Liver (tissue), 9 donors: ENCODE results near the gene VTN. TPM values are rescaled to one million over a fixed set of nuclear protein-coding genes. Genes with fewer than 3 reads are reported as not detected.
A peak's percentile ranks its signal among the peaks of the same experiment; 100 is the strongest.

ENCODE experiments used
- DNase-seq: peaks from one replicate; pipeline ENCODE4 v3.0.0-alpha.2; 2017; ENCODE audit warnings: low spot score
- H3K27ac ChIP-seq, 2 donors: one replicate each; pipeline ENCODE4 v1.7.0; 2013; ENCODE audit warnings: inconsistent platforms in 2 of 2, low read length in 2 of 2, control low read depth in 1 of 2, low read depth in 1 of 2, mild to moderate bottlenecking in 1 of 2
- H3K27me3 ChIP-seq, 4 donors: one replicate each; pipeline versions ENCODE4 v1.6.1 to v1.7.0; 2013; ENCODE audit warnings: low read length in 3 of 4, inconsistent platforms in 1 of 4, mild to moderate bottlenecking in 1 of 4, moderate library complexity in 1 of 4; ENCODE audit not compliant: control insufficient read depth in 4 of 4, insufficient read depth in 4 of 4
- H3K36me3 ChIP-seq, 4 donors: one replicate each; pipeline versions ENCODE4 v1.6.1 to v1.7.0; 2013; ENCODE audit warnings: low read length in 3 of 4, mild to moderate bottlenecking in 3 of 4, low read depth in 1 of 4, moderate library complexity in 1 of 4; ENCODE audit not compliant: control insufficient read depth in 4 of 4, insufficient read depth in 3 of 4
- H3K4me1 ChIP-seq, 4 donors: one replicate each; pipeline versions ENCODE4 v1.6.1 to v1.7.0; 2013; ENCODE audit warnings: low read length in 3 of 4, mild to moderate bottlenecking in 3 of 4, moderate library complexity in 1 of 4; ENCODE audit not compliant: control insufficient read depth in 4 of 4, insufficient read depth in 4 of 4
- H3K4me3 ChIP-seq, 3 donors: one replicate each; pipeline versions ENCODE4 v1.6.1 to v1.7.0; 2013; ENCODE audit warnings: low read length in 3 of 3, control low read depth in 1 of 3, low read depth in 1 of 3, mild to moderate bottlenecking in 1 of 3
- H3K9ac ChIP-seq, 2 donors: one replicate each; pipeline ENCODE4 v1.7.0; 2013; ENCODE audit warnings: low read length in 2 of 2, mild to moderate bottlenecking in 2 of 2, moderate library complexity in 2 of 2, control low read depth in 1 of 2, low read depth in 1 of 2
- H3K9me3 ChIP-seq, 4 donors: one replicate each; pipeline versions ENCODE4 v1.6.1 to v1.7.0; 2013; ENCODE audit warnings: low read length in 3 of 4; ENCODE audit not compliant: control insufficient read depth in 4 of 4
- ATF3 ChIP-seq: IDR thresholded peaks from 2 replicates; pipeline ENCODE4 v1.6.1; 2016; ENCODE audit warnings: antibody characterized with exemption
- CTCF ChIP-seq: fragments of 150-350 bp; IDR thresholded peaks from 2 replicates; pipeline ENCODE4 v1.5.1; 2017; ENCODE audit warnings: improper control_type of control experiment, low read depth, low read length; ENCODE audit not compliant: missing input control
- EGR1 ChIP-seq, 2 donors: IDR thresholded peaks; 2 replicates each; pipeline ENCODE4 v1.6.1; 2016 to 2018; ENCODE audit warnings: antibody characterized with exemption in 2 of 2, low read depth in 2 of 2
- FOXA1 ChIP-seq: IDR thresholded peaks from 2 replicates; pipeline ENCODE4 v1.6.1; 2016; ENCODE audit warnings: antibody characterized with exemption
- FOXA2 ChIP-seq: IDR thresholded peaks from 2 replicates; pipeline ENCODE4 v1.6.1; 2016; ENCODE audit warnings: antibody characterized with exemption
- GABPA ChIP-seq, 2 donors: IDR thresholded peaks in 1 of 2; conservative IDR thresholded peaks in 1 of 2; 2 replicates each; pipeline ENCODE4 v1.6.1; 2016; ENCODE audit warnings: antibody characterized with exemption in 2 of 2, mild to moderate bottlenecking in 1 of 2, moderate library complexity in 1 of 2
- HNF4A ChIP-seq, 2 donors: conservative IDR thresholded peaks; 2 replicates each; pipeline ENCODE4 v1.6.1; 2016; ENCODE audit warnings: antibody characterized with exemption in 2 of 2, mild to moderate bottlenecking in 2 of 2
- HNF4G ChIP-seq: IDR thresholded peaks from 2 replicates; pipeline ENCODE4 v1.6.1; 2016; ENCODE audit warnings: antibody characterized with exemption
- JUND ChIP-seq, 2 donors: IDR thresholded peaks; 2 replicates each; pipeline ENCODE4 v1.6.1; 2016; ENCODE audit warnings: antibody characterized with exemption in 2 of 2
- MAX ChIP-seq: IDR thresholded peaks from 2 replicates; pipeline ENCODE4 v1.6.1; 2016; ENCODE audit warnings: antibody characterized with exemption
- NR2F2 ChIP-seq: IDR thresholded peaks from 2 replicates; pipeline ENCODE4 v1.6.1; 2016; ENCODE audit warnings: antibody characterized with exemption
- RAD21 ChIP-seq, 2 donors: IDR thresholded peaks; 2 replicates each; pipeline ENCODE4 v1.6.1; 2016; ENCODE audit warnings: antibody characterized with exemption in 2 of 2, mild to moderate bottlenecking in 2 of 2
- REST ChIP-seq: IDR thresholded peaks from 2 replicates; pipeline ENCODE4 v1.6.1; 2016; ENCODE audit warnings: antibody characterized with exemption, mild to moderate bottlenecking
- RXRA ChIP-seq, 2 donors: IDR thresholded peaks; 2 replicates each; pipeline ENCODE4 v1.6.1; 2017 to 2018; ENCODE audit warnings: antibody characterized with exemption in 2 of 2, mild to moderate bottlenecking in 1 of 2
- SP1 ChIP-seq: IDR thresholded peaks from 2 replicates; pipeline ENCODE4 v1.6.1; 2018; ENCODE audit warnings: antibody characterized with exemption, mild to moderate bottlenecking
- TAF1 ChIP-seq: conservative IDR thresholded peaks from 2 replicates; pipeline ENCODE4 v1.6.1; 2016; ENCODE audit warnings: antibody characterized with exemption, mild to moderate bottlenecking
- YY1 ChIP-seq: IDR thresholded peaks from 2 replicates; pipeline ENCODE4 v1.6.1; 2016; ENCODE audit warnings: antibody characterized with exemption, mild to moderate bottlenecking
- ZBTB33 ChIP-seq: IDR thresholded peaks from 2 replicates; pipeline ENCODE4 v1.6.1; 2016; ENCODE audit warnings: antibody characterized with exemption
- whole genome bisulfite sequencing: extraction: QIAGEN DNeasy Blood & Tissue Kit; methylation state at CpG from one replicate; pipeline ENCODE4 v1.1.7; 2013; 5-methylcytosine and 5-hydroxymethylcytosine counted together
- polyA plus RNA-seq, 2 donors: library from polyadenylated mRNA; stranded (reverse) in 1 of 2; unstranded in 1 of 2; fragments of 200-250 nt in 1 of 2; fragments of >200 nt in 1 of 2; fragmentation: Nextera tagmentation in 1 of 2; extraction: Ambion mirVana in 1 of 2; gene quantifications; one replicate each; pipeline versions ENCODE4 v1.2.1 to v1.2.3, GENCODE V29; 2013 to 2015
- total RNA-seq, 2 donors: library from RNA; depleted of rRNA; stranded (reverse); fragments of >200 nt; gene quantifications; one replicate each; pipeline ENCODE4 v1.2.3, GENCODE V29; 2014
- donor health status: healthy.
- donor health status: healthy.
- donor health status: healthy.
- donor health status: healthy.
- donor health status: healthy.

The VTN gene
- total and polyA plus RNA-seq, 4 donors: 1,668 to 4,059 (median 3,520) TPM

- H3K9me3 ChIP-seq: no peaks in the 10 kb centered on the region
- no peak for TF ChIP-seq SP1
- no peak for TF ChIP-seq RAD21 (IDR thresholded peaks at IDR 0.05)
- no peak for TF ChIP-seq CTCF
- TF ChIP-seq ZBTB33: no peak
- no peak for TF ChIP-seq EGR1 (IDR thresholded peaks at IDR 0.05; ENCODE audit: low read depth in 2 of 2)
- no peak for TF ChIP-seq JUND (IDR thresholded peaks at IDR 0.05)
- TF ChIP-seq FOXA1: no peak
- TF ChIP-seq GABPA (IDR thresholded peaks at IDR 0.05 in 1 of 2, conservative IDR thresholded peaks at IDR 0.05 in 1 of 2): no peak
- TF ChIP-seq HNF4G: no peak
- no peak for TF ChIP-seq YY1
- no peak for TF ChIP-seq RXRA (IDR thresholded peaks at IDR 0.05)
- no peak for TF ChIP-seq MAX
- TF ChIP-seq FOXA2: no peak
- no peak for TF ChIP-seq TAF1
- TF ChIP-seq HNF4A (conservative IDR thresholded peaks at IDR 0.05): no peak
- TF ChIP-seq ATF3: no peak
- TF ChIP-seq NR2F2: no peak
- H3K36me3 ChIP-seq: peaks cover 0 to 19% (median 4%) of the 10 kb centered on the region in 4 donors
- no peak overlapping the region for H3K27ac ChIP-seq
- H3K4me1 ChIP-seq: peaks cover 0 to 9% (median 3%) of the 10 kb centered on the region in 4 donors
- no peak overlapping the region for H3K4me3 ChIP-seq
- no peak for DNase-seq
- no peaks in the 10 kb centered on the region for H3K27me3 ChIP-seq
- no peak overlapping the region for H3K9ac ChIP-seq
Observed at GRCh38 chr17:28386391-28386790, 16.3 kb upstream of the VTN start.

GRCh38 chr17:28385406-28385805, 15.3 kb upstream of the VTN start:
- Histone ChIP-seq H3K4me3 (peak overlapping the region in 1 of 3 donors; percentile 60), H3K27ac (no peak overlapping the region), H3K9me3 (no peaks in the 10 kb centered on the region), H3K36me3 (peaks cover 0 to 12% (median 3%) of the 10 kb centered on the region in 4 donors), H3K9ac (no peak overlapping the region), H3K27me3 (no peaks in the 10 kb centered on the region), H3K4me1 (peaks cover 0 to 17% (median 10%) of the 10 kb centered on the region in 4 donors)
- DNase-seq: no peak
- WGBS: 86% methylated on average over 8 of the region's 8 CpGs
- TF ChIP-seq YY1 (no peak), MAX (no peak), FOXA1 (no peak), RXRA (IDR thresholded peaks at IDR 0.05) (no peak), SP1 (no peak), TAF1 (no peak), HNF4G (no peak), EGR1 (IDR thresholded peaks at IDR 0.05; ENCODE audit: low read depth in 2 of 2) (no peak), ATF3 (no peak), ZBTB33 (no peak), FOXA2 (no peak), REST (no peak), RAD21 (IDR thresholded peaks at IDR 0.05) (no peak), GABPA (IDR thresholded peaks at IDR 0.05 in 1 of 2, conservative IDR thresholded peaks at IDR 0.05 in 1 of 2) (no peak), CTCF (no peak), NR2F2 (no peak), JUND (IDR thresholded peaks at IDR 0.05) (no peak)
